Neural cell (in vitro differentiated cells): ENCODE measurements around the gene RNF157.

Experiments
- EP300 ChIP-seq: fragments of 450-650 bp; conservative IDR thresholded peaks from 2 replicates; pipeline ENCODE4 v1.6.1; 2014; ENCODE audit warnings: antibody characterized with exemption, mild to moderate bottlenecking, moderate library complexity; ENCODE audit not compliant: poor library complexity, severe bottlenecking
- POLR2AphosphoS5 ChIP-seq: IDR thresholded peaks from 2 replicates; pipeline ENCODE4 v1.6.1; 2012
- TF ChIP-seq, protein P1 (sequence below): fragments of 450-650 bp; IDR thresholded peaks from 2 replicates; pipeline ENCODE4 v1.5.1; 2014; ENCODE audit warnings: antibody characterized with exemption, mild to moderate bottlenecking, moderate library complexity; ENCODE audit not compliant: poor library complexity, severe bottlenecking
- TF ChIP-seq, protein P2 (sequence below): IDR thresholded peaks from 2 replicates; pipeline ENCODE4 v1.6.1; 2012; ENCODE audit warnings: borderline replicate concordance

DNA sequence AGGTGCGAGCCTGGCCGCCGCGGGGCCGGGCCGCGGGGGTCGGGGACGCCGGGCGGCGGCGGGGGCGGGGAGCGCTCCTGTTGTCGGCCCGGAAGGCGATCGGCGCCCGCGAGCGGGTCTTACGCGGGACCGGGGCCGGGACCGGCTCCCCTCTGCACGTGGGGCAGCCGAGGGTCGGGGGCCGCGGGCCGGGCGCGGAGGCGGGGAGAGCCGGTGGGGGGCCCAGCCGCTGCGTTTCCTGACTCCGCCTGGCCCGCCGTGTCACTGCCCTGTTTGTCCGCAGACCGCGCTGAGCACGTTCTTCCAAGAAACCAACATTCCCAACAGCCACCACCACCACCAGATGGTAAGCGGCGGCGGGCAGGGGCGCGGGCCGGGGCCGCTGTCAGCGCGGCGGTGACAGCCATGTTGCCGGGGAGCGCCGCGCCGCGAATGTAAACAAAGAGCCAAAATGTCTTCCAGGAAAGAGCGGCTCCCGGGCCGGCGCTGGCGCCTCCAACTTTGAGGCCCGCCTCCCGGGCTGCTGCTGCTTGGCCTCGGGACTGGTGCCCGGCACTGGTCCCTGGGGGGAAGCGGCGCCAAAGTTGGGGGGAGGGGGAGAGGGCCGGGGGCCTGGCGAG is 25.4 kb upstream of the RNF157 start:
- TF ChIP-seq, protein P1, sequence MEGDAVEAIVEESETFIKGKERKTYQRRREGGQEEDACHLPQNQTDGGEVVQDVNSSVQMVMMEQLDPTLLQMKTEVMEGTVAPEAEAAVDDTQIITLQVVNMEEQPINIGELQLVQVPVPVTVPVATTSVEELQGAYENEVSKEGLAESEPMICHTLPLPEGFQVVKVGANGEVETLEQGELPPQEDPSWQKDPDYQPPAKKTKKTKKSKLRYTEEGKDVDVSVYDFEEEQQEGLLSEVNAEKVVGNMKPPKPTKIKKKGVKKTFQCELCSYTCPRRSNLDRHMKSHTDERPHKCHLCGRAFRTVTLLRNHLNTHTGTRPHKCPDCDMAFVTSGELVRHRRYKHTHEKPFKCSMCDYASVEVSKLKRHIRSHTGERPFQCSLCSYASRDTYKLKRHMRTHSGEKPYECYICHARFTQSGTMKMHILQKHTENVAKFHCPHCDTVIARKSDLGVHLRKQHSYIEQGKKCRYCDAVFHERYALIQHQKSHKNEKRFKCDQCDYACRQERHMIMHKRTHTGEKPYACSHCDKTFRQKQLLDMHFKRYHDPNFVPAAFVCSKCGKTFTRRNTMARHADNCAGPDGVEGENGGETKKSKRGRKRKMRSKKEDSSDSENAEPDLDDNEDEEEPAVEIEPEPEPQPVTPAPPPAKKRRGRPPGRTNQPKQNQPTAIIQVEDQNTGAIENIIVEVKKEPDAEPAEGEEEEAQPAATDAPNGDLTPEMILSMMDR, result no peak
- TF ChIP-seq EP300, result no peak
- TF ChIP-seq, protein P2, sequence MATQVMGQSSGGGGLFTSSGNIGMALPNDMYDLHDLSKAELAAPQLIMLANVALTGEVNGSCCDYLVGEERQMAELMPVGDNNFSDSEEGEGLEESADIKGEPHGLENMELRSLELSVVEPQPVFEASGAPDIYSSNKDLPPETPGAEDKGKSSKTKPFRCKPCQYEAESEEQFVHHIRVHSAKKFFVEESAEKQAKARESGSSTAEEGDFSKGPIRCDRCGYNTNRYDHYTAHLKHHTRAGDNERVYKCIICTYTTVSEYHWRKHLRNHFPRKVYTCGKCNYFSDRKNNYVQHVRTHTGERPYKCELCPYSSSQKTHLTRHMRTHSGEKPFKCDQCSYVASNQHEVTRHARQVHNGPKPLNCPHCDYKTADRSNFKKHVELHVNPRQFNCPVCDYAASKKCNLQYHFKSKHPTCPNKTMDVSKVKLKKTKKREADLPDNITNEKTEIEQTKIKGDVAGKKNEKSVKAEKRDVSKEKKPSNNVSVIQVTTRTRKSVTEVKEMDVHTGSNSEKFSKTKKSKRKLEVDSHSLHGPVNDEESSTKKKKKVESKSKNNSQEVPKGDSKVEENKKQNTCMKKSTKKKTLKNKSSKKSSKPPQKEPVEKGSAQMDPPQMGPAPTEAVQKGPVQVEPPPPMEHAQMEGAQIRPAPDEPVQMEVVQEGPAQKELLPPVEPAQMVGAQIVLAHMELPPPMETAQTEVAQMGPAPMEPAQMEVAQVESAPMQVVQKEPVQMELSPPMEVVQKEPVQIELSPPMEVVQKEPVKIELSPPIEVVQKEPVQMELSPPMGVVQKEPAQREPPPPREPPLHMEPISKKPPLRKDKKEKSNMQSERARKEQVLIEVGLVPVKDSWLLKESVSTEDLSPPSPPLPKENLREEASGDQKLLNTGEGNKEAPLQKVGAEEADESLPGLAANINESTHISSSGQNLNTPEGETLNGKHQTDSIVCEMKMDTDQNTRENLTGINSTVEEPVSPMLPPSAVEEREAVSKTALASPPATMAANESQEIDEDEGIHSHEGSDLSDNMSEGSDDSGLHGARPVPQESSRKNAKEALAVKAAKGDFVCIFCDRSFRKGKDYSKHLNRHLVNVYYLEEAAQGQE, result no peak
- TF ChIP-seq POLR2AphosphoS5, result peak; percentile 49
